NB4 (cell line): ENCODE data around the gene F2RL2.
"Not testable (repeated sequence)": the region's sequence is repeated elsewhere in the genome, so short reads cannot be mapped to it uniquely, and the experiment has no call there.

ENCODE experiments used
- DNase-seq: peaks from one replicate; pipeline ENCODE4 v3.0.0; 2010; ENCODE audit warnings: low read depth
- H3K4me3 ChIP-seq: one replicate; pipeline ENCODE4 v1.5.1; 2011; ENCODE audit warnings: mild to moderate bottlenecking, low read depth, low read length, moderate library complexity
- MYC ChIP-seq: IDR thresholded peaks from 2 replicates; pipeline ENCODE4 v1.6.1; 2011; ENCODE audit warnings: low read depth, low read length
- POLR2A ChIP-seq: IDR thresholded peaks from 2 replicates; pipeline ENCODE4 v1.6.1; 2011; ENCODE audit warnings: mild to moderate bottlenecking; ENCODE audit not compliant: insufficient read length; ENCODE audit errors: extremely low read depth
- TF ChIP-seq, protein P1 (sequence below): IDR thresholded peaks from 2 replicates; pipeline ENCODE4 v1.6.1; 2011; ENCODE audit warnings: low read depth, low read length
- TF ChIP-seq, protein P2 (sequence below): IDR thresholded peaks from one replicate; pipeline ENCODE4 v1.5.1; 2012; ENCODE audit warnings: low read depth, low read length

Gene F2RL2

DNA sequence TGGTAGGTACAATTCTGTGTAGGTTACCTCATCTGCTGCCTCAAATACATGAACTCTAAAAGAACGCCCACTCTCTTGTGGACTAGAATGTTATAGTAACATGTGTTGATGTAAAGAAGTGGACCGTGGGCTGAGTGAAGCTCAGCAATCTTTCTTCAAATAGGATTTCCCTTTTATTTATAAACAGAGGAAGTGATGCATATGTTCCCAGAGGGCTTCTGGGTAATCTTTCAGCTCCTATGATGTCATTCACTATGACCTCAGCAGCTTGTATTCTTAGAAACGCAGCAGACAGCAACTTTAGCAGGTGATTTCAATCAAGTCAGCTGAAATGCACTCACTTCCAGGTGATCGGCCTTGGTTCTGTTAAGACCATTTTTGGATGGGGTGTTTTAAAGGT, 14.4 kb downstream of the F2RL2 start:
- TF ChIP-seq, protein P1, sequence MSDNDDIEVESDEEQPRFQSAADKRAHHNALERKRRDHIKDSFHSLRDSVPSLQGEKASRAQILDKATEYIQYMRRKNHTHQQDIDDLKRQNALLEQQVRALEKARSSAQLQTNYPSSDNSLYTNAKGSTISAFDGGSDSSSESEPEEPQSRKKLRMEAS: no peak
- TF ChIP-seq, protein P2, sequence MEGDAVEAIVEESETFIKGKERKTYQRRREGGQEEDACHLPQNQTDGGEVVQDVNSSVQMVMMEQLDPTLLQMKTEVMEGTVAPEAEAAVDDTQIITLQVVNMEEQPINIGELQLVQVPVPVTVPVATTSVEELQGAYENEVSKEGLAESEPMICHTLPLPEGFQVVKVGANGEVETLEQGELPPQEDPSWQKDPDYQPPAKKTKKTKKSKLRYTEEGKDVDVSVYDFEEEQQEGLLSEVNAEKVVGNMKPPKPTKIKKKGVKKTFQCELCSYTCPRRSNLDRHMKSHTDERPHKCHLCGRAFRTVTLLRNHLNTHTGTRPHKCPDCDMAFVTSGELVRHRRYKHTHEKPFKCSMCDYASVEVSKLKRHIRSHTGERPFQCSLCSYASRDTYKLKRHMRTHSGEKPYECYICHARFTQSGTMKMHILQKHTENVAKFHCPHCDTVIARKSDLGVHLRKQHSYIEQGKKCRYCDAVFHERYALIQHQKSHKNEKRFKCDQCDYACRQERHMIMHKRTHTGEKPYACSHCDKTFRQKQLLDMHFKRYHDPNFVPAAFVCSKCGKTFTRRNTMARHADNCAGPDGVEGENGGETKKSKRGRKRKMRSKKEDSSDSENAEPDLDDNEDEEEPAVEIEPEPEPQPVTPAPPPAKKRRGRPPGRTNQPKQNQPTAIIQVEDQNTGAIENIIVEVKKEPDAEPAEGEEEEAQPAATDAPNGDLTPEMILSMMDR: no peak
- no peak for TF ChIP-seq POLR2A
- TF ChIP-seq MYC: no peak
- no peak overlapping the region for H3K4me3 ChIP-seq
- DNase-seq: peak; percentile 38

DNA sequence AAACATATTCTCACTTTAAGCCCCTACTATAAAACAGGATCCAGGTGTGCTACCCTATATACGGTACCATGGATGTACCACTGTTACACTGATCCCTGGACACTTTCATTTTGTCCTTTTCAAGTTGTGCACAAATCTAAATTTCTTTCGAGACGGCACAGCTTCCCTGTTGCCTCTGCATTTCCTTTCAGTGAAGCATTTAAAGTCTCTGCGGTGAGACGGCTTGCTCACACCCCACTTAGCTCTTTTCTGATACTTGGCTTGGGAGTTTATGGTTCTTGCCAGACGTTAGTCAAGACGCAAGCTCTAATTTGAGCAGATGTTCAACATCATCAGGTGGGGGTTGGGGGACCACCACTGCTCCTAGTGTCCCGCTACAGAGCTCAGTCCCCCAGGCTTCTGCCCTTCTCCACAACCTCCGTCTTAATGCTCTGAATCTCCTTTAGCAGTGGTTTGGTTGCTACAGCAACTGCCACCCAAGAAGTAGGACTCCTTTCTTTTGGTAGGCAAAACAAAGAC, 15.8 kb downstream of the F2RL2 start:
- DNase-seq: no peak
- no peak for TF ChIP-seq POLR2A
- TF ChIP-seq, protein P1: no peak
- TF ChIP-seq MYC: no peak
- TF ChIP-seq, protein P2: no peak
- H3K4me3 ChIP-seq: no peak overlapping the region

DNA sequence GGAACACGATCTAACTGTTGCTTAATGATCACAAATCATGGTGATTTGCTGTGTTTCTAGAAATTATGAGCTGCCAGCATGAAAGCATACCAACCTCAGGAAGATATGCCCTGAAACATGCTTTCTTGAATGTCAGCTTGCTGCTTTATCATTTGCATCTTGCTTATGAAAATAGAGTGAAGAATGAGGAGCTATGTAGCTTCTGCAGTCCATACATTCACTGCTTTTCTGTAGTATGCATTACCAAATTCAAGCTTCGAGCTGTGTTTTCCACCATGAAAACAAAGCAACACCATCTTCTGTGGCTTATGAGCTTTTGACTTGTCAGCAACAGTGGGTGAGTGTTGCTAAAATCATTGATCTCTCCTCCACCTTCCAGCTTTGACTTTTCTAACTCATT, 16.5 kb downstream of the F2RL2 start:
- TF ChIP-seq POLR2A (no peak), MYC (no peak)
- TF ChIP-seq, protein P2: no peak
- TF ChIP-seq, protein P1: no peak
- no peak for DNase-seq
- no peak overlapping the region for H3K4me3 ChIP-seq

DNA sequence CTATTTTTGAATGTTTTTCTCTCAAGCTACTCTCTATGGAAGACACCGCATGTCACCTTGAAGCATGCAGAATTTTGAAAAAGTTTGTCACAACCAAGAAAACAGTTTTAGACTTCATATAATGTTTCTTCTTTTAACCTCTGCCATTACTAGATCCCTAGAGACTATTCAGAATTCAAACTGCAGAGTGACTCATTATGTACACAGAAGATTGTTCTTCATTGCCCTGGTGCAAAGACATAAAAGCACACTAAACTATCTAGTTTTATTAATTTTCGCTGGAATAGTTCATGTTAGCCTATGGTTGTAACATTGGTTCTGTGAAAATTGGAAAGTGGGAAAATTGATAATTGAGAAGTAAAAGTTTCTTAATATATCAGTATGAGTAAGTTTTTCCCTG, 18.4 kb downstream of the F2RL2 start:
- no peak for DNase-seq
- TF ChIP-seq, protein P1: no peak
- TF ChIP-seq POLR2A (no peak), MYC (no peak)
- TF ChIP-seq, protein P2: no peak
- no peak overlapping the region for H3K4me3 ChIP-seq

DNA sequence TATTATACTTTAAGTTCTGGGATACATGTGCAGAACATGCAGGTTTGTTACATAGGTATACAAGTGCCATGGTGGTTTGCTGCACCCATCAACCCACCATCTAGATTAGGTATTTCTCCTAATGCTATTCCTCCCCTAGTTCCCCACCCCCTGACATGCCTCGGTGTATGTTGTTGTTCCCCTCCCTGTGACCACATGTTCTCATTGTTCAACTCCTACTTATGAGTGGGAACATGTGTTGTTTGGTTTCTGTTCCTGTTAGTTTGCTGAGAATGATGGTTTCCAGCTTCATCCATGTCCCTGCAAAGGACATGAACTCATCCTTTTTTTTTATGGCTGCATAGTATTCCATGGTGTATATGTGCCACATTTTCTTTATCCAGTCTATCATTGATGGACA, 19.2 kb downstream of the F2RL2 start:
- DNase-seq, H3K4me3 ChIP-seq: not testable (repeated sequence)

DNA sequence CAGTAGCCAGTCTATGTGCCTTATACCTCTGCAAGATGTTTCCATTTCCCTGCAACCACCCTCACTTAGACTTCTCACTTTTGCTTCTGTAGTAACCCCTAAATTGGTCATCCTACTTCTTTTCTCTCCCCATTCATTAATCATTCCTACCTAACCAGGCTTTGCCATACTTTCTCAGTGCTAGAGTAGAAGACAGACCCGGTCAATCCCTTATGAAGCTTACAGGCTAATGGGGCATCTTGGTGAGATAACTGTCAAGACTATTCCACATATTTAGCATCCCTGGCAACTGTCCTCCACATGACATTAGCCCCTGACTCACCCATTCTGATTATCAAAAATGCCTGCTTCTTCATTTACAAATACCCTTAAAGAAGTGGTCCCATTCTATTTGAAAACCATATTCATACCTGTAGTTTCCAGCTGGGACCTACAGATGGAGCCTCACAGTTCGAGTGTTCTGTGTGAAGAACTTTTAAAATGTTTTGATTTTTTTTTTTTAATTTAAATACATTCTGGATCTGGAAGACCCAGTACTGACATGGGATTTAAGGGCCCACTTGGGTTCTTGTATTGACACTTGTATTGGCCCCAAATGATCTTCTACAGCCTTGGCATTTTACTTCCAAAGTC, 21.0 kb downstream of the F2RL2 start:
- DNase-seq: no peak
- TF ChIP-seq, protein P2: no peak
- TF ChIP-seq, protein P1: no peak
- TF ChIP-seq POLR2A (no peak), MYC (no peak)
- H3K4me3 ChIP-seq: no peak overlapping the region
